Neuron (in vitro differentiated cells): ENCODE results near the gene MAP2K5.

Source experiments
- H2AFZ ChIP-seq: one replicate; pipeline ENCODE4 v1.6.1; 2013; ENCODE audit warnings: low read depth, mild to moderate bottlenecking, inconsistent platforms, low read length, moderate library complexity
- H3K27me3 ChIP-seq: one replicate; pipeline ENCODE4 v1.6.1; 2013; ENCODE audit warnings: low read length; ENCODE audit not compliant: insufficient read depth
- H3K36me3 ChIP-seq: one replicate; pipeline ENCODE4 v1.6.1; 2013; ENCODE audit warnings: low read length; ENCODE audit not compliant: insufficient read depth
- H3K4me1 ChIP-seq: one replicate; pipeline ENCODE4 v1.6.1; 2013; ENCODE audit warnings: low read length; ENCODE audit not compliant: insufficient read depth
- H3K4me3 ChIP-seq: 2 replicates; pipeline ENCODE4 v1.5.1; 2013; ENCODE audit warnings: mild to moderate bottlenecking, low read length, moderate library complexity
- H3K9me3 ChIP-seq: one replicate; pipeline ENCODE4 v1.6.1; 2013; ENCODE audit warnings: low read length

Gene MAP2K5

DNA sequence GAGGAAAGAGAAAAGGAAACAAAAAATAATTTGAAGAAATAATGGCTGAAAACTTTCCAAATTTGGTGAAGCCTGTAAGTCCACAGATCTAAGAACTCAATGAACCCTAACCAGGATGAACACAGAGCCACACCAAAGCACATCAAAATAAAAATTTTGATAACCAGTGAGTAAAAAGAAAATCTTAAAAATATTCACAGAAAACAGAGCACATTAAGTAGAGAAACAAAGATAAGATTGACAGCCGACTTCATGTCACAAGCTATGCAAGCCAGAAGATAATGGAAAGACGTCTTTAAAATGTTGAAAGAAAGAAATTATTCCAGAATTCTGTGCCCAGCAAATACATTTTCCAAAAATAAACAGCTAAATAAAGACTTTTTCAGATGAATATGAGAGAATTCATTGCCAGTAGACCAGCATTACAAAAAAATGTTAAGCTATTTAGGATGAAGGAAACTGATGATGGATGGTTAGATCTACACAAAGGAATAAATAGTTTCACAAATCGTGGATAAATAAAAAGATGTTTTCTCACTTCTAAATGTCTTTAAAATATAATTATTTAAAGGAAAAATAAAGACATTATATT is 142.6 kb downstream of the MAP2K5 start:
- Histone ChIP-seq H3K4me3 (no peak overlapping the region), H3K9me3 (peaks cover 2% of the 10 kb centered on the region)

DNA sequence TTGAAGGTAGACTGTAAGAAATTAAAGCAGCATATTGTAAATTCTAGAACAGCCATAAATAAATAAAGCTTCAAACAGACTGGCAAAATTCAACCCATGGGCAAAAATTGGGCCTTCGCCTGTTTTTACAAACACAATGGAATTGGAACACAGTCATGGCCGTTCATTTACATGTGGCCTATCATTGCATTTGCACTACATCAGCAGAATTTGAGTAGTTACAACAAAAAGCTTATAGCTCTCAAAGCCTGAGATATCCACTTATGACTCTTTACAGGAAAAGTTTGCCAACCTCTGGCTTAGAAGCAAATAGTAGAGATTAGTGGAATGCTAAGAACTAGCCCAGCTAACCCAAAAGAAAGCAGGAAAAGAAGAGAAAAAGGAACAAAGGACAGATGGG is 143.2 kb downstream of the MAP2K5 start:
- peaks cover 2% of the 10 kb centered on the region for H3K9me3 ChIP-seq
- peaks cover 2% of the 10 kb centered on the region for H3K4me1 ChIP-seq
- H3K36me3 ChIP-seq: no peaks in the 10 kb centered on the region
- H2AFZ ChIP-seq: no peak overlapping the region
- H3K4me3 ChIP-seq: no peak overlapping the region
- H3K27me3 ChIP-seq: no peaks in the 10 kb centered on the region

More for the DNA sequence above, 142.6 kb downstream of the MAP2K5 start:
- Histone ChIP-seq H3K27me3 (no peaks in the 10 kb centered on the region), H3K36me3 (no peaks in the 10 kb centered on the region), H3K4me1 (no peaks in the 10 kb centered on the region), H2AFZ (no peak overlapping the region)

DNA sequence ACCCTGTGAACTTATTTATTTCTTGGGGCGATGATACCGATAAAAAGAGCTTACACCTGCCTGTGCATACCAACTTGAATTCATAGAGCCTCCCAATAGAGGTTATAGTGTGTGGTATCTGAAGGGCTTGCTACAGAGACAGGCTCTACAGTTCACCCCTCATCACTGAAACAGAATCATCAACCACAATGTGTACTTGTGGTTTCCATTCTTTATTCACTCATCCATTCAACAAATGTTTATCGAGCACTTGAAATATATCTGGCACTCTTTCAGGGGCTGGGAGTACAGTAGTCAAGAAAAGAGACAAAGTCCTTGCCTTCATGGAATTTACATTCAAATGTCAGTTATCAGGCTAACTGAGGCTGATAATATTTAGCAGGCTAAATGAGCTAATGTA is 148.4 kb downstream of the MAP2K5 start:
- Histone ChIP-seq H3K36me3 (no peaks in the 10 kb centered on the region), H3K4me3 (no peak overlapping the region), H3K9me3 (no peaks in the 10 kb centered on the region), H3K27me3 (no peaks in the 10 kb centered on the region), H3K4me1 (peaks cover 34% of the 10 kb centered on the region), H2AFZ (no peak overlapping the region)

DNA sequence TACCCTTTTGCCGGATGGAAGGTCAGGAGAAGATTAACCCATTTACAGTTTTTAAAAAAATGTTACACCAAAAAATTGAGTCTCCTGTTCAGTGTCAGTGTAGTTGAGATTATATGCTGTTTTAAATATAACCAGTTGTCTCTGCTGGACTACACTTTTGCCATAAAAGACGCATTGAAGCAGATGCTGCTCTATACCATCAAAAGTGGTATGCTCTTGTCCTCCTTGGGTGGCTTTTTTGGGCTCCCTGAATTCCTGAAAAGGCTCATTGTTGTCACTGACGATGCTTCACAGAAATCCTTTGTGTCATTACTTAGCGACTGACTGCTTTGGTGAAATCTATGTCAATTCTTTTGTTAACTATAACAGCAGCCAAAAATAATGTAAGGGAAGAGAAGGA is 148.9 kb downstream of the MAP2K5 start:
- Histone ChIP-seq H3K36me3 (no peaks in the 10 kb centered on the region), H3K4me1 (peaks cover 34% of the 10 kb centered on the region), H3K9me3 (no peaks in the 10 kb centered on the region), H3K4me3 (no peak overlapping the region), H3K27me3 (no peaks in the 10 kb centered on the region), H2AFZ (no peak overlapping the region)

DNA sequence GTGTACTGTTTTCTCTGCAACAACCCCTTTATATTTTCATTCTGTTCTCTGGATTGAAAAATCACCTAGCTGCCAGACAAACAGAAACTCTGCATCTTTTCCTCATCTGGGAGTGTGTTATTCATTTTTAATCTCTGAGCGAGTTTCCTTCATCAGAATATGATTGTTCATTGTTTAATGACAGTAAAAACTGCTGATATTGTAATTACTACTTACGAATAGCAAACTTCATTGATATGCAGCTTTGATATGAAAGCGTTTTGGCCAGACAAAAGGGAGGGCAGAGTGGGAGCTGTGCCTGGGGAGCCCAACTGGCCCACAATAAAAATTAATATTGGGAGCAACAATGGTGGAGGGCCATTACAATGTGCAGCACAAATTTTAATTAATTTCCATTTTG is 150.1 kb downstream of the MAP2K5 start:
- Histone ChIP-seq H3K36me3 (no peaks in the 10 kb centered on the region), H2AFZ (no peak overlapping the region), H3K9me3 (no peaks in the 10 kb centered on the region), H3K27me3 (no peaks in the 10 kb centered on the region), H3K4me3 (no peak overlapping the region), H3K4me1 (peaks cover 34% of the 10 kb centered on the region)

DNA sequence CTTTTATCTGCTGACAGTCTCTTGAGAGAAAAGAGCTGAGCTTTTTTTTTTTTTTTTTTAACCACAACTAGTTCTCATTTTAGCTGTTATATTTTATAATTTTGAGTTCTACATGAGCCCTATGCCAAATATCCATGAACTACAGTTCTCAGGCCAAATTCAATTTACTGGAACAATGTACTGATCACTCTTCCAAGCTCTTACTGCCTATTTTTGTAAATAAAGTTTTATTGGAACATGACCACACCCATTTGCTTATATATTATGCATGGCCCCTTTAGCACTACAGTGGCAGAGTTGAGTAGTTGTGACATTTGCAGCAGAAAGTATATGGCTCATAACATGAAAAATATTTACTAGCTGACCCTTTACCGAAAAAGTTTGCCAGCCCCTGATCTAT is 153.6 kb downstream of the MAP2K5 start:
- peaks cover 28% of the 10 kb centered on the region for H3K4me1 ChIP-seq
- no peaks in the 10 kb centered on the region for H3K27me3 ChIP-seq
- no peak overlapping the region for H2AFZ ChIP-seq
- H3K36me3 ChIP-seq: no peaks in the 10 kb centered on the region
- peaks cover 2% of the 10 kb centered on the region for H3K9me3 ChIP-seq
- no peak overlapping the region for H3K4me3 ChIP-seq

DNA sequence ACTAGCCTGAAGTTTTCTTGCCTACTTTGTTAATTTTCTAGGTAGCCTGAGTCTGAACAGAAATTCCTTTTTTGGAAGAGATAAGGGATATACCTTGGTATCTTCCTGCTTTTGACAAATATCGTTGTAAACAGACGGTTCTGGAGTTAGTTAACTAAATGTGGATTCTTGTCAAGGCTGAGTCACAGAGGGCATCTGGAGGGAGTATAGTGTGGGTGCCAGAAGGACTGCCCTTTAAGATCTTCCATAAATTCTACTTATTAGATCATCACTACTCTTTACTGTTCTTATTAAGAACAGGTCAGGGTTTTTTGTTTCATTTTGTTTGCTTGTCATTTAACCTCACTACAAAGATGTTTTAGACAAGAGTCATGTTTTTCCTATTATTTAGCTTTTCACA is 157.5 kb downstream of the MAP2K5 start:
- no peak overlapping the region for H3K4me3 ChIP-seq
- no peak overlapping the region for H2AFZ ChIP-seq
- no peaks in the 10 kb centered on the region for H3K27me3 ChIP-seq
- no peaks in the 10 kb centered on the region for H3K36me3 ChIP-seq
- no peaks in the 10 kb centered on the region for H3K4me1 ChIP-seq
- peaks cover 2% of the 10 kb centered on the region for H3K9me3 ChIP-seq

DNA sequence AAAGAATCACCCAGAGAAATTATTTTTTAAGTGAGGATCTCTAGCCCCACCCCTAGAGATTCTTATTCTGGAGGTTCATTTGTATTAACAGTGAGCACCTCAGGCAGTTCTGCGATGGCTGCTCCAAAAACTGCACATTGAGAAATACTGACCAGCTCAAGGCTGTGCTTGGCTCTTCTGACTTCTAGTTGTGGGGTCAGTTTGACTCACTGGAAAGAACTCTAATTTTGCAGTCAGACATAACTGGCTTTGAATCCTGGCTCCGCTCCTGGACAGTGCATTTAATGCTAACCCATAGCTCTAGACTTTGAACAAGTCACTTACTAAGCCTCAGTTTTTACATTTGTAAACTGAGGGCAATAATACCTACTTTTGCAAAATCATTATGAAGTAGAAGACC is 159.2 kb downstream of the MAP2K5 start:
- Histone ChIP-seq H3K4me3 (no peak overlapping the region), H2AFZ (no peak overlapping the region), H3K4me1 (no peaks in the 10 kb centered on the region), H3K36me3 (peaks cover 2% of the 10 kb centered on the region), H3K27me3 (no peaks in the 10 kb centered on the region), H3K9me3 (peaks cover 2% of the 10 kb centered on the region)

DNA sequence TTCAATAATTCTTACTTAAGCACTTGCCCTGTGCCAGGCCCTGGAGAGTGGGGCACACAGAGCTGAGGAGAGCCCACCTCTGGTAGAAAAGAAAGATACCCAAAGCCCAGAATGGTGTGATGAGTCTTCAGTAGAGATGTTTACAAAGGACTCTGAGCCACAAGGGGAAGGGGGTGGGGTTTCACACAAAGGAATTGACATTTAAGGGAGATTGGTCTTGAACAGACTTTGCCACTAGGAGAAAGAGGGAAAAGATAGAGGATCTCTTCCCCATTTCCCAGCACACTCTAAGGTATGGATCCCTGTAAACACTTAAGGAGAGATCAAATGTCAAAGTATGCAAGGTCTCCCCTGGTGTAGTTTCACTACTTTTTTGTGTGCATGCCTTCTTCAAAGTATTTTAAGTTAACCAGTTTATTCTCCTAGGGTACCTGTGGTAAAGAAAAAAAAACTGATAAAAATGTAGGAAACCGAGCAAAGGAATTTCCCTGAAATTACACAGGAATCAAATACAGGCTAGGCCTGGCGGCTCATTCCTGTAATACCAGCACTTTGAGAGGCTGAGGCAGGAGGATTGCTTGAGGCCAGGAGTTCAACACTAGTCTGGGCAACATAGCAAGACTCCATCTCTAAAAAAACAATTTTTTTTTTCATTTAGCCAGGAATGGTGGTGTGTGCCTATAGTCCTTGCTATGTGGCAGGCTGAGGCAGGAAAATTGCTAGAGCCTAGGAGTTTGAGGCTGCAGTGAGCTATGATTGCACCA is 165.2 kb downstream of the MAP2K5 start:
- H3K4me1 ChIP-seq: peaks cover 10% of the 10 kb centered on the region
- H2AFZ ChIP-seq: no peak overlapping the region
- H3K4me3 ChIP-seq: no peak overlapping the region

DNA sequence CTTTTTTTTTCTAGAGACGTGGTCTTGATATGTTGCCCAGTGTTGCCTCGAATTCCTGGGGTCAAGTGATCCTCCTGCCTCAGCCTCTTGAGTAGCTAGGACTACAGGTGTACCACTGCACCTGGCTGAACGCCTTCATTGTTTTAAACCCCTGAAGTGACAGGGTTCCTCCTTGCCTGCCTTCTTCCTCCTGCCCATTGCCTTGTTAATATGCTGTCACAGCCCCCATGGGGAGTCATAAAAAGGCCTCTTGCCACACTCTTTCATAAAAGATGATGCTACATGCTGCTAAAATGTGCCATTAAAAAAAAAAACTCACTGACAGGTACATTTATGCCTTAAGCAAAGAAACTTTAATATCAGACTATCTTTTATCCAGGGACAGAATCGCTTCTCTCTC is 166.0 kb downstream of the MAP2K5 start:
- no peak overlapping the region for H3K4me3 ChIP-seq

More for the DNA sequence above, 165.2 kb downstream of the MAP2K5 start:
- H3K36me3 ChIP-seq: peaks cover 2% of the 10 kb centered on the region
- H3K27me3 ChIP-seq: no peaks in the 10 kb centered on the region
- no peaks in the 10 kb centered on the region for H3K9me3 ChIP-seq

DNA sequence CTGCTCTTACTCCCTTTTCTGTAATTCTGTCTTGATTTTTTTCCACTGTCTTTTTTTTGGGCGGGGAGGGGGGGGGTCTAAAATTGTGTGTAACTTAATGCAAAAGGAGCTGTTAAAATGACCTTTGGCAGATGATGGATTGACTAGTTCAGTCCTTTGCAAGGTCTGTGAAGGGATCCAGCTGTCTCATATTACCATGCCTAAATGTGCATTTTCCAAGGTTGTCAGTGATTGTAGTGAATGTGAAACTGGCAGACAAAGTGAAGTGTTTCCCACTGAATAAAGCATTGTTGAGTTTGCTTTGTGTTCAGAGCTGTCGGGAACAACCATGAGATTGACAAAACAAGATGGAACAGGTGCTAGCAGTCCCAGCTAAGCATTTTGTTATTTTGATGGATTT is 172.7 kb downstream of the MAP2K5 start:
- Histone ChIP-seq H3K36me3 (no peaks in the 10 kb centered on the region), H3K9me3 (no peaks in the 10 kb centered on the region), H3K27me3 (no peaks in the 10 kb centered on the region), H3K4me3 (no peak overlapping the region), H3K4me1 (peaks cover 28% of the 10 kb centered on the region), H2AFZ (no peak overlapping the region)

More for the DNA sequence above, 166.0 kb downstream of the MAP2K5 start:
- peaks cover 10% of the 10 kb centered on the region for H3K4me1 ChIP-seq
- H3K27me3 ChIP-seq: no peaks in the 10 kb centered on the region
- H3K9me3 ChIP-seq: no peaks in the 10 kb centered on the region
- H3K36me3 ChIP-seq: peaks cover 2% of the 10 kb centered on the region
- H2AFZ ChIP-seq: no peak overlapping the region

DNA sequence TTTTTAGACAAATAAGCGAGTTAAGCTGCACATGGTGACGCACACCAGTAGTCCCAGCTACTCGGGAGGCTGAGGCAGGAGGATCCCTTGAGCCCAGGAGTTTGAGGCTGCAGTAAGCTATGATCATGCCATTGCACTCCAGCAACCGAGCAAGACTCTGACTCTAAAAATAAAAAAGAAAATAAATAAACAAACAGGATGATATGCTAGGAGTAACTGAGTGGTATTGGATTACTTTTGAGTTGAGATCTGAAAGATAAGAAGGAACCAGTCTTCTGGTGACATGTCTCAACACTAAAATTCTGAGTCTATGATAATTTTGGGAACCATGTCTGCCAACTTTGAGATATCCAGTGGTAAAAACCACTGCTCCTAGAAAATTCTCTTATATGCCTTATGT is 173.7 kb downstream of the MAP2K5 start:
- Histone ChIP-seq H2AFZ (no peak overlapping the region), H3K4me1 (peaks cover 28% of the 10 kb centered on the region), H3K9me3 (no peaks in the 10 kb centered on the region), H3K36me3 (no peaks in the 10 kb centered on the region), H3K27me3 (no peaks in the 10 kb centered on the region), H3K4me3 (no peak overlapping the region)

DNA sequence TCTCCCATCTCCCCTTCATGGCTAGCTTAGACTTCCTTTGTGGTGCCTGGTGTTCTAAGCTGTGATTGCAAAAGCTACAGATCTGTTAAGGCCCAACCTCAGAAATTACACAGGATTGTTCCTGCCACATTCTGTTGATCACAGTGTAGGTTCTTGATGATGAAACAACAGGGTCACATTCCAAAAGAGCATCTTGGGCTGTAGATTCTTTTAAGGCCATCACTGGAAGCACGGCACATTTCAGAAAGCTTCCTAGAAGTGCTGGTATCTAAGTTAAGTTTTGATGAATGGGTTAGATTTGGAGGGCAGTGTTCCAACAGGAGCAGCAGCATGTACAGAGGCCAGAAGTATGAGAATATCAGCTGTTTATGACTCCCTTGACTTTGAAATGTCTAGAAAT is 175.3 kb downstream of the MAP2K5 start:
- Histone ChIP-seq H3K4me3 (no peak overlapping the region), H3K27me3 (no peaks in the 10 kb centered on the region), H2AFZ (no peak overlapping the region), H3K4me1 (peaks cover 31% of the 10 kb centered on the region), H3K36me3 (no peaks in the 10 kb centered on the region), H3K9me3 (no peaks in the 10 kb centered on the region)
